ENCODE results near the gene FYN.

The FYN gene

DNA sequence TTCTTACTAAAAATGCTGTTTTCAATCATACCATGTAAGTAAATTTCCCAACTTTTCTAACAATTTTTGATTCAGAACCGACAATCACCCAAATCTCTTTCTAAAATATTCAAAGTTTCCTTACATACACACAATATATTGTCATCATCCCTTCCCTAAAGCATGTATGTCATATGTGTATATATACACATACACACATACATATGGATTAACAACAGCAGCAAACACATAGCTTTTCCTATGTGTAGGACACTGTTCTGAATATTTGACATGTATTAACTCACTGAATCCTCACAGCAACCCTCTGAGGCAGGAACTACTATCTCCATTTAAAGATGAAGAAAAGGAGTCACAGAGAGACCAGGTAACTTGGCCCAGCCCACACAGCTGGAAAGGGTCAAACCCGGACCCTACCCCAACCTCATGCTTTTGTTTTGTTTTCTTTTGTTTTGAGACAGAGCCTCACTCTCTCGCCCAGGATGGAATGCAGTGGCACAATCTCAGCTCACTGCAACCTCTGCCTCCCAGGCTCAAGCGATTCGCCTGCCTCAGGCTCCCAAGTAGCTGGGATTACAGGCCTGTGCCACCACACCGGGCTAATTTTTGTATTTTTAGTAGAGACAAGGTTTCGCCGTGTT, 7.2 kb downstream of the FYN start:
- H3K27me3 ChIP-seq (ENCODE audit: insufficient read depth, low read length, poor library complexity), result no peaks in the 10 kb centered on the region
- peaks cover 86% of the 10 kb centered on the region for H4K20me1 ChIP-seq (ENCODE audit: insufficient read depth, low read length)
- H3K4me3 ChIP-seq (ENCODE audit: low read depth in 1 of 2, low read length in 2 of 2), result no peak overlapping the region
- no peak overlapping the region for H2AFZ ChIP-seq (ENCODE audit: low read depth, low read length)
- ATAC-seq (ENCODE audit: insufficient read depth, low read depth), result no peak
- peaks cover 22% of the 10 kb centered on the region for H3K4me1 ChIP-seq (ENCODE audit: insufficient read depth, low read length)
- 0 out of 2 replicates have a peak, but pooled peaks cover 7% of the 10 kb centered on the region for H3K36me3 ChIP-seq (ENCODE audit: insufficient read depth, low read length)
- H3K27ac ChIP-seq (ENCODE audit: low read length), result no peak overlapping the region
- no peak for TF ChIP-seq EZH2 (IDR thresholded peaks at IDR 0.05; ENCODE audit: borderline replicate concordance, low read depth, low read length, severe bottlenecking)
- TF ChIP-seq, protein P1, sequence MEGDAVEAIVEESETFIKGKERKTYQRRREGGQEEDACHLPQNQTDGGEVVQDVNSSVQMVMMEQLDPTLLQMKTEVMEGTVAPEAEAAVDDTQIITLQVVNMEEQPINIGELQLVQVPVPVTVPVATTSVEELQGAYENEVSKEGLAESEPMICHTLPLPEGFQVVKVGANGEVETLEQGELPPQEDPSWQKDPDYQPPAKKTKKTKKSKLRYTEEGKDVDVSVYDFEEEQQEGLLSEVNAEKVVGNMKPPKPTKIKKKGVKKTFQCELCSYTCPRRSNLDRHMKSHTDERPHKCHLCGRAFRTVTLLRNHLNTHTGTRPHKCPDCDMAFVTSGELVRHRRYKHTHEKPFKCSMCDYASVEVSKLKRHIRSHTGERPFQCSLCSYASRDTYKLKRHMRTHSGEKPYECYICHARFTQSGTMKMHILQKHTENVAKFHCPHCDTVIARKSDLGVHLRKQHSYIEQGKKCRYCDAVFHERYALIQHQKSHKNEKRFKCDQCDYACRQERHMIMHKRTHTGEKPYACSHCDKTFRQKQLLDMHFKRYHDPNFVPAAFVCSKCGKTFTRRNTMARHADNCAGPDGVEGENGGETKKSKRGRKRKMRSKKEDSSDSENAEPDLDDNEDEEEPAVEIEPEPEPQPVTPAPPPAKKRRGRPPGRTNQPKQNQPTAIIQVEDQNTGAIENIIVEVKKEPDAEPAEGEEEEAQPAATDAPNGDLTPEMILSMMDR (IDR thresholded peaks at IDR 0.05; ENCODE audit: borderline replicate concordance, extremely low read depth, low read length, poor library complexity, severe bottlenecking), result no peak
- H3K9ac ChIP-seq (ENCODE audit: low read depth, low read length), result no peak overlapping the region
- no peaks in the 10 kb centered on the region for H3K9me3 ChIP-seq (ENCODE audit: insufficient read depth, low read length, severe bottlenecking)
- H3K79me2 ChIP-seq (ENCODE audit: insufficient read depth, low read length), result peaks cover 99% of the 10 kb centered on the region
- no peak for DNase-seq
- no peak overlapping the region for H3K4me2 ChIP-seq (ENCODE audit: insufficient read depth, low read length)

DNA sequence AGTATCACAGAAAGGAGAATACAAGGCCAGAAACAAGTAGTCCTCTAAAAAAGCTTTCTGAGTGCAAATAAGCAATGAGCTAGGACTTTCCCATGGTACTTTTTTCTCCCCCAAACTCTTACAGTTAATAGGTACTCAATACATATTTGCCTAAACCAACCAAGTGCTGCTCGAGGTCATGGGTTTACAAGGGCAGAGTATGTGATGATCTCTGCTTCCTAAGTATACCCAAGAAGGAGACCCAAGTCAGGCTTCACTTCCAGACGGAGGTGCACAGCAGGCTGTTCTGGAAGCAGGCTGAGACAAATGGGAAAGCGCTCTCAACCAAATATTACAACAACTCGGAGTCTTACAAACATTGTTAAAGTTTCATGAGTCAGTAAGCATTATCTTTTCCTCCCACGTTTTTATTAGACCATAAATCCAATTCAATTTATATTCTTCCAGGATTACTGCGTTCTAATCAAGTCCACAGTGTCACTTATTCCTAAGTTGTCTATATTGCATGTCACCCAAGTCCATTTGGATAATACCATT, 8.1 kb downstream of the FYN start:
- Histone ChIP-seq H3K4me1 (ENCODE audit: insufficient read depth, low read length) (peaks cover 13% of the 10 kb centered on the region), H3K9ac (ENCODE audit: low read depth, low read length) (no peak overlapping the region), H3K27me3 (ENCODE audit: insufficient read depth, low read length, poor library complexity) (no peaks in the 10 kb centered on the region), H3K79me2 (ENCODE audit: insufficient read depth, low read length) (peaks cover 99% of the 10 kb centered on the region), H3K4me2 (ENCODE audit: insufficient read depth, low read length) (no peak overlapping the region), H3K4me3 (ENCODE audit: low read depth in 1 of 2, low read length in 2 of 2) (no peak overlapping the region), H3K36me3 (ENCODE audit: insufficient read depth, low read length) (0 out of 2 replicates have a peak, but pooled peaks cover 7% of the 10 kb centered on the region), H2AFZ (ENCODE audit: low read depth, low read length) (no peak overlapping the region), H4K20me1 (ENCODE audit: insufficient read depth, low read length) (peaks cover 89% of the 10 kb centered on the region), H3K9me3 (ENCODE audit: insufficient read depth, low read length, severe bottlenecking) (no peaks in the 10 kb centered on the region), H3K27ac (ENCODE audit: low read length) (no peak overlapping the region)
- no peak for ATAC-seq (ENCODE audit: insufficient read depth, low read depth)
- TF ChIP-seq EZH2 (IDR thresholded peaks at IDR 0.05; ENCODE audit: borderline replicate concordance, low read depth, low read length, severe bottlenecking), result no peak
- TF ChIP-seq, protein P1 (IDR thresholded peaks at IDR 0.05; ENCODE audit: borderline replicate concordance, extremely low read depth, low read length, poor library complexity, severe bottlenecking), result no peak
- no peak for DNase-seq

DNA sequence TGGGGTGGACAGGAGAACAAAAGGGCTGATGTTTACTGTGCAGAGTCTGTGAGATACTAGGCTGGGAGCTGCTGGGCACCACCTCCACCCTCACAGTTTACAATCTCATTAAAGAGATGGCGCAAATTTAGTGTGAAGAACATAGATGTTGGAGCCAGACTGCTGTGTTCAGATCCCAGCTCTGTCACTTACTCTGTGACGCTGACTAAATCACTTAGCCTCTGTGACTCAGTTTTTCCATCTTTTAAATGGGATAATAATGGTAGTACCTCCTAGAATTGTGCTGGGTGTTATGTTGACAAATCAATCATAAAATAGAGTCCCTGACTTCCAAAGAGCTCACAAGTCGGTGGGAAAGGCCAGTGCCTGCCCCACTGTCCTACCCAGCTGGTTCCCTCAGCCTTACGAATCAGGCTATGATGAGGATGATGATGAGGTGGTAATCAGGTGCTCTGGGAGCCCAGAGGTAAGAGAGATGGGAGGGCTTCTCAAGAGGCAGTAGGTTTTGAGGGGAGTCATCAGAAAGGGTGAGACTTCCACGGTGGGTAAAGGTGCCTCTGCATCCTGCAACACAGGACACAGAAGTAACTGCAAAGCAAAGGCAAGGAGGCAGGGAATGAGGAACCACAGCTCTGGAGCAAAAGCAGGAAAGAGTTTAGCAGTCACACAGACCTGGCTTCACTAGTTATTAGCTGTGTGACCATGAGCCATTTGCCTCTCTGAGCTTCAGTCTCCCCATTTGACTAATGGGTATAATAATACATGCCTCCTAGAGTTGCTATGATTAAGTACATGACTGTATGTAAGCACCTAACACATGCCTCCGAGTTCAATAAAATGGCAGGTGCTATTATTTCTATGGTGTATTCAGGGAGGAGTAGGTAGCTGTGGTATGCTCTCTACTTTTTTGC, 8.9 kb downstream of the FYN start:
- DNase-seq (no peak), ATAC-seq (ENCODE audit: insufficient read depth, low read depth) (no peak)
- Histone ChIP-seq H3K27me3 (ENCODE audit: insufficient read depth, low read length, poor library complexity) (no peaks in the 10 kb centered on the region), H3K4me2 (ENCODE audit: insufficient read depth, low read length) (no peak overlapping the region), H4K20me1 (ENCODE audit: insufficient read depth, low read length) (peaks cover 89% of the 10 kb centered on the region), H2AFZ (ENCODE audit: low read depth, low read length) (no peak overlapping the region), H3K36me3 (ENCODE audit: insufficient read depth, low read length) (0 out of 2 replicates have a peak, but pooled peaks cover 7% of the 10 kb centered on the region), H3K9me3 (ENCODE audit: insufficient read depth, low read length, severe bottlenecking) (no peaks in the 10 kb centered on the region), H3K4me3 (ENCODE audit: low read depth in 1 of 2, low read length in 2 of 2) (no peak overlapping the region), H3K9ac (ENCODE audit: low read depth, low read length) (no peak overlapping the region), H3K79me2 (ENCODE audit: insufficient read depth, low read length) (peaks cover 99% of the 10 kb centered on the region), H3K27ac (ENCODE audit: low read length) (no peak overlapping the region), H3K4me1 (ENCODE audit: insufficient read depth, low read length) (peaks cover 6% of the 10 kb centered on the region)
- no peak for TF ChIP-seq EZH2 (IDR thresholded peaks at IDR 0.05; ENCODE audit: borderline replicate concordance, low read depth, low read length, severe bottlenecking)
- TF ChIP-seq, protein P1 (IDR thresholded peaks at IDR 0.05; ENCODE audit: borderline replicate concordance, extremely low read depth, low read length, poor library complexity, severe bottlenecking), result no peak
